Activated CD8-positive, alpha-beta T cell treated with anti-CD3 and anti-CD28 coated beads, Interleukin-2, amount 10 ng/mL, durations not matched to agents 7 days and 5 days (primary cell): ENCODE results near the gene MAP3K14. TPM values are rescaled to one million over a fixed set of nuclear protein-coding genes. Genes with fewer than 3 reads are reported as not detected.

Experiments
- ATAC-seq: fragments of 150-1000 bp; cut with Tn5 transposase; one replicate; pipeline ENCODE4 v1.10.0; 2021; ENCODE audit warnings: moderate library complexity
- CTCF ChIA-PET: fragments of 350-600 bp; sonication (Branson Sonifier 250); formaldehyde crosslinking; loops from one replicate; lab custom pipeline; 2021; ENCODE audit warnings: antibody characterized with exemption; lab: Charles Lee
- POLR2A ChIA-PET: fragments of 350-600 bp; sonication (Branson Sonifier 250); formaldehyde crosslinking; loops from one replicate; lab custom pipeline; 2021; ENCODE audit warnings: antibody characterized with exemption; lab: Charles Lee
- DNase-seq: peaks from one replicate; pipeline ENCODE4 v3.0.0-alpha.2; 2020
- H3K27ac Mint-ChIP-seq: one replicate; pipeline ENCODE4 v1.8.0; 2021; ENCODE audit warnings: mild to moderate bottlenecking, mixed read lengths
- H3K27me3 Mint-ChIP-seq: one replicate; pipeline ENCODE4 v1.8.0; 2021; ENCODE audit warnings: low read depth, mixed read lengths
- H3K36me3 Mint-ChIP-seq: one replicate; pipeline ENCODE4 v1.8.0; 2021; ENCODE audit warnings: low read depth, mixed read lengths
- H3K4me1 Mint-ChIP-seq: one replicate; pipeline ENCODE4 v1.8.0; 2021; ENCODE audit warnings: low read depth, mixed read lengths
- H3K4me3 Mint-ChIP-seq: one replicate; pipeline ENCODE4 v1.8.0; 2021; ENCODE audit warnings: mild to moderate bottlenecking, mixed read lengths
- H3K9me3 Mint-ChIP-seq: one replicate; pipeline ENCODE4 v1.8.0; 2022; ENCODE audit warnings: mixed read lengths; ENCODE audit not compliant: insufficient read depth
- total RNA-seq, 2 experiments: library from RNA; stranded (reverse); gene quantifications; one replicate each; pipeline ENCODE4 v1.2.3, GENCODE V29; 2021

Gene MAP3K14
- total RNA-seq, 2 experiments from 2014 or later = 17.5 to 23.8 TPM

GRCh38 chr17:45218895-45219661, 97.7 kb downstream of the MAP3K14 start:
- no peaks in the 10 kb centered on the region for H3K27me3 Mint-ChIP-seq
- ChIA-PET POLR2A (interaction anchor here (0.6 to 9.0 kb wide), 13 partner anchors 12 to 171 kb away, joined by 3 to 132 read pairs (median 4); partner anchors contain the start of gene HEXIM1), CTCF (interaction anchor here (0.7 to 14.2 kb wide), 48 partner anchors 14 to 209 kb away, joined by 3 to 410 read pairs (median 6); partner anchors contain the start of genes ACBD4, HEXIM1, MAP3K14 and NMT1)
- peak overlapping the region; percentile 86 for H3K27ac Mint-ChIP-seq
- no peak for ATAC-seq
- H3K36me3 Mint-ChIP-seq = peaks cover 62% of the 10 kb centered on the region
- H3K4me3 Mint-ChIP-seq = peak overlapping the region; percentile 80
- H3K9me3 Mint-ChIP-seq = no peaks in the 10 kb centered on the region
- peaks cover 37% of the 10 kb centered on the region for H3K4me1 Mint-ChIP-seq
- DNase-seq = peak; percentile 89

Other genes with a start within 250 kb of the MAP3K14 start
- 1 to 10 TPM; 4.3 to 4.6 TPM for gene PLCD3, start 184.5 kb downstream of the MAP3K14 start, total RNA-seq
- 10 to 100 TPM in 1 of 2 experiments, 1 to 10 TPM in 1; 10.0 to 12.5 TPM for gene ACBD4, start 181.3 kb downstream of the MAP3K14 start, total RNA-seq
- 10 to 100 TPM; 29.2 to 29.4 TPM for gene HEXIM1, start 168.5 kb downstream of the MAP3K14 start, total RNA-seq
- gene HEXIM2, start 155.1 kb downstream of the MAP3K14 start, total RNA-seq = 1 to 10 TPM; 7.8 to 8.8 TPM
- gene FMNL1, start 95.1 kb downstream of the MAP3K14 start, total RNA-seq = 100 to 1,000 TPM; 375 to 395 TPM
- gene SPATA32, start 54.9 kb downstream of the MAP3K14 start, total RNA-seq = under 1 TPM; 0.52 to 0.55 TPM
- gene ARHGAP27, start 115.8 kb upstream of the MAP3K14 start, total RNA-seq = 100 to 1,000 TPM; 100 to 106 TPM
- 10 to 100 TPM; 50.5 to 52.7 TPM for gene PLEKHM1, start 173.7 kb upstream of the MAP3K14 start, total RNA-seq